Measurements from ENCODE around the gene CADPS. TPM values are rescaled to one million over a fixed set of nuclear protein-coding genes. Genes with fewer than 3 reads are reported as not detected.

Gene CADPS
- total RNA-seq, 2 experiments from 2014 or later, result 61.3 to 68.6 TPM

DNA sequence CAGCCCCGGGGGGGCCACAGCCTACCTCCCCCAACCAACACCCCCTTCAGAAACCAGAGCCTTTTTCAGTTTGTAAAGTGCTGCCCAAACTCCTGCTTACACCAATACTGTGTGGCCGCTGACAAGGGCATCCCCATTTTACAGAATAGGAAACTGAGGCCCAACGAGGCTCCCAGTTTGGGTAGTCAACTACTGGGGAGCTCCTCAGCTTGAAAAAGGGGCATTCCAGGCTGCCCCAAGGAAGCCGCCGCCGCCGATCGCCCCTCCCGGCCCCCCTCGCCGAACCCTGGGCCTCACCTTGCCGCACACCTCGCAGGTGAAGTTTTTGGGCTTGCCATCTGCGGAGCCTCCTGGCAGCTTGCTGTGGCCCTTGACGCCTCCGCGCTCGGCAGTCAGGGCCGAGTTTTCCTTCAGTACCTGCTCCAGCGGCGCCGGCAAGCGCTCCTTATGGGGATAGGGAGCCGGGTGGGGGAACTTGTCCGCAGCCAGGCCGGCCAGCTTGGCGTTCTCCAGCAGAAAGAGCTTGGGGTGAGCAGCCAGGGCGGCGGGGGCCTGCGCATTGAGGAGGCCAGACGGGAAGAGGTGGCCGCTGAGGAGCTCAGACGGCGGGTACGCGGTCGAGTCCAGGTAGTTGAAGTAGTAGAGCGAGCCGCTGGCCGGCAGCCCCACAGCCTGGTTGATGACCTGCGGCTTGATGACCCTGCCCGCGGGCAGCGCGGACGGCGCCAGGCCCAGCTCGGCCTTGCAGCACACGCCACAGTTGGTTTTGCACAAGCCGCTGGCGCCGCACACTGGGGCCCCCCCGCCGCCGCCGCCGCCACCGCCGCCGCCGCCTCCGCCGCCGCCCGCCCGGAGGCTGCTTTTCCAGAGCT, 503.3 kb downstream of the CADPS start:
- CTCF ChIA-PET (ENCODE audit: unreplicated experiment), result no interaction called here
- no peak overlapping the region for H3K4me2 ChIP-seq (ENCODE audit: low read length)
- POLR2A ChIA-PET, result no interaction called here
- H3K9me3 ChIP-seq (ENCODE audit: low read length), result no peaks in the 10 kb centered on the region
- no peaks in the 10 kb centered on the region for H4K20me1 ChIP-seq (ENCODE audit: insufficient read depth, low read length)
- no TSS peak for BruUV-seq (replicated peaks)
- no peak for DNase-seq (ENCODE audit: low spot score)
- H3K36me3 ChIP-seq (ENCODE audit: insufficient read depth, low read length), result no peaks in the 10 kb centered on the region
- no peak overlapping the region for H2AFZ ChIP-seq (ENCODE audit: low read length)
- no peak overlapping the region for H3K27ac ChIP-seq (ENCODE audit: low read depth, low read length, poor library complexity, severe bottlenecking)
- H3K4me1 ChIP-seq (ENCODE audit: insufficient read depth, low read length, poor library complexity, severe bottlenecking), result no peaks in the 10 kb centered on the region
- no peak for TF ChIP-seq EZH2phosphoT487 (IDR thresholded peaks at IDR 0.05; ENCODE audit: borderline replicate concordance, low read depth, low read length)
- TF ChIP-seq, protein P1, sequence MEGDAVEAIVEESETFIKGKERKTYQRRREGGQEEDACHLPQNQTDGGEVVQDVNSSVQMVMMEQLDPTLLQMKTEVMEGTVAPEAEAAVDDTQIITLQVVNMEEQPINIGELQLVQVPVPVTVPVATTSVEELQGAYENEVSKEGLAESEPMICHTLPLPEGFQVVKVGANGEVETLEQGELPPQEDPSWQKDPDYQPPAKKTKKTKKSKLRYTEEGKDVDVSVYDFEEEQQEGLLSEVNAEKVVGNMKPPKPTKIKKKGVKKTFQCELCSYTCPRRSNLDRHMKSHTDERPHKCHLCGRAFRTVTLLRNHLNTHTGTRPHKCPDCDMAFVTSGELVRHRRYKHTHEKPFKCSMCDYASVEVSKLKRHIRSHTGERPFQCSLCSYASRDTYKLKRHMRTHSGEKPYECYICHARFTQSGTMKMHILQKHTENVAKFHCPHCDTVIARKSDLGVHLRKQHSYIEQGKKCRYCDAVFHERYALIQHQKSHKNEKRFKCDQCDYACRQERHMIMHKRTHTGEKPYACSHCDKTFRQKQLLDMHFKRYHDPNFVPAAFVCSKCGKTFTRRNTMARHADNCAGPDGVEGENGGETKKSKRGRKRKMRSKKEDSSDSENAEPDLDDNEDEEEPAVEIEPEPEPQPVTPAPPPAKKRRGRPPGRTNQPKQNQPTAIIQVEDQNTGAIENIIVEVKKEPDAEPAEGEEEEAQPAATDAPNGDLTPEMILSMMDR (conservative IDR thresholded peaks at IDR 0.05; ENCODE audit: low read length), result no peak
- H3K9me2 ChIP-seq (ENCODE audit: insufficient read depth, low read length), result no peaks in the 10 kb centered on the region
- no peaks in the 10 kb centered on the region for H3K79me2 ChIP-seq (ENCODE audit: insufficient read depth, low read depth, low read length)
- H3K4me3 ChIP-seq (ENCODE audit: low read depth, low read length, poor library complexity, severe bottlenecking), result no peak overlapping the region
- intact Hi-C loops (cut with micrococcal nuclease; ENCODE audit: unreplicated experiment), result no loop called here

DNA sequence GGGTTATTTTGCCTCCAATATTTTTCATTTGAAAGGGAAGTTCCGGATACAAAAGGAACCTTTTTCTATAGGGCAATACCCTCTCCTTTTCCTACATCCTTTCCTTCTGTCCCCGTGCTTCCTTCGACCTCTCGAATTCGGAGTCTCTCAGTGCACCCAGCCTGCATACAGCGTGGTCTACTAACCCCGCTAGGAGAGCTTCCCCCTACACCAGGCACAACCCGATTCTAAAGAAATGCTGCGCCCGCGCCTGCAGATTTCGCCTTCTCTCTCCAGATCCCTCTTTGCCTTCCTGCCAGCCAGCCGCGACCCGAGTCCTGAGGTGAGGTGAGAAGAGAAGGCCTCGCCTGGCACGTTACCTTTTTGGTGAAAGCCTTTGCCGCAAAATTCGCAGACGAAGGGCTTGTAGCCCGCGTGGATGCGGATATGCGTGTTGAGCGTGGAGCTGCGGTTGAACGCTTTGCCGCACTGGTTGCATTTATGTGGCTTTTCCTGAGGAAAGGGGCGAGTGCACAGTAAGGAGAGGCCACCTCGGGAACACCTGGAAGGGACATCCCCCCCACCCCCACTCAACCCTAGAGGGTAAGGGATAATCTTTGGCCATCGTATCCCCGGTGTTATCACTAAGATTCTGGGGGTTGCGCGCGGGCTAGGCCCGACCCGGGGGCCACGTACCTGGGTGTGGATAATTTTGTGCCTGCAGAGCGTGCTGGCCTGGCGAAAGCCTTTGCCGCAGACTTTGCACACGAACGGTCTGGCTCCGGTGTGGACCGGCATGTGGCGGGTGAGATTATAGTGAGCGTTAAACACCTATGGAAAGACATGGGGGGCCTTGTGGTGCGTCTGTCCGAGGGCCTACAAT, 504.1 kb downstream of the CADPS start:
- intact Hi-C loops (cut with micrococcal nuclease; ENCODE audit: unreplicated experiment), result no loop called here
- ChIA-PET CTCF (ENCODE audit: unreplicated experiment) (no interaction called here), POLR2A (no interaction called here)
- no peak overlapping the region for H2AFZ ChIP-seq (ENCODE audit: low read length)
- no peaks in the 10 kb centered on the region for H3K9me2 ChIP-seq (ENCODE audit: insufficient read depth, low read length)
- H3K36me3 ChIP-seq (ENCODE audit: insufficient read depth, low read length), result no peaks in the 10 kb centered on the region
- H4K20me1 ChIP-seq (ENCODE audit: insufficient read depth, low read length), result no peaks in the 10 kb centered on the region
- no peak overlapping the region for H3K4me2 ChIP-seq (ENCODE audit: low read length)
- H3K4me3 ChIP-seq (ENCODE audit: low read depth, low read length, poor library complexity, severe bottlenecking), result no peak overlapping the region
- no peaks in the 10 kb centered on the region for H3K4me1 ChIP-seq (ENCODE audit: insufficient read depth, low read length, poor library complexity, severe bottlenecking)
- H3K79me2 ChIP-seq (ENCODE audit: insufficient read depth, low read depth, low read length), result no peaks in the 10 kb centered on the region
- H3K9me3 ChIP-seq (ENCODE audit: low read length), result no peaks in the 10 kb centered on the region
- no TSS peak for BruUV-seq (replicated peaks)
- H3K27ac ChIP-seq (ENCODE audit: low read depth, low read length, poor library complexity, severe bottlenecking), result no peak overlapping the region
- TF ChIP-seq, protein P1 (conservative IDR thresholded peaks at IDR 0.05; ENCODE audit: low read length), result no peak
- TF ChIP-seq EZH2phosphoT487 (IDR thresholded peaks at IDR 0.05; ENCODE audit: borderline replicate concordance, low read depth, low read length), result no peak
- DNase-seq (ENCODE audit: low spot score), result no peak

Measured in OCI-LY7 (cell line).